HEK293 (cell line): ENCODE data around the gene MRM1.

Experiments
- CTCF ChIA-PET: fragments of 350-600 bp; formaldehyde crosslinking; extraction: SDS; loops from one replicate; lab custom pipeline; 2021; ENCODE audit warnings: antibody characterized with exemption; lab: Yijun Ruan, JAX
- POLR2A ChIA-PET: fragments of 300-600 bp; formaldehyde crosslinking; extraction: SDS; loops from one replicate; lab custom pipeline; 2020; ENCODE audit warnings: antibody characterized with exemption, inconsistent platforms; lab: Yijun Ruan, JAX
- H3K27ac ChIP-seq: fragments of 200-500 bp; sonication (Bioruptor generic); 2 replicates; pipeline ENCODE4 v1.5.1; 2014; ENCODE audit warnings: low read depth, low read length, control low read depth, inconsistent platforms; ENCODE audit errors: extremely low read depth
- H3K36me3 ChIP-seq, 2 experiments: fragments of 200-500 bp in 1 of 2; sonication (Bioruptor generic) in 1 of 2; 1 replicate in 1 of 2; 2 replicates in 1 of 2; pipeline ENCODE4 v1.5.1; 2014 to 2017; ENCODE audit warnings: inconsistent platforms in 2 of 2, low read length in 2 of 2; ENCODE audit not compliant: control insufficient read depth in 2 of 2, insufficient read depth in 1 of 2
- H3K4me1 ChIP-seq: fragments of 200-500 bp; sonication (Bioruptor generic); 2 replicates; pipeline ENCODE4 v1.5.1; 2014; ENCODE audit warnings: mild to moderate bottlenecking, low read length, inconsistent platforms; ENCODE audit not compliant: control insufficient read depth, insufficient read depth
- H3K4me3 ChIP-seq: 2 replicates; pipeline ENCODE4 v1.5.1; 2011; ENCODE audit warnings: low read depth, mild to moderate bottlenecking, control low read depth, low read length, moderate library complexity
- H3K9me3 ChIP-seq: fragments of 200-500 bp; sonication (Bioruptor generic); 2 replicates; pipeline ENCODE4 v1.5.1; 2014; ENCODE audit warnings: low read depth, low read length, inconsistent platforms; ENCODE audit not compliant: control insufficient read depth, insufficient read depth
- EGR2 ChIP-seq: fragments of 450-650 bp; formaldehyde crosslinking; IDR thresholded peaks from 2 replicates; pipeline ENCODE4 v1.5.1; 2016; ENCODE audit warnings: low read depth, missing biosample characterization, missing genetic modification characterization
- GLIS2 ChIP-seq: fragments of 450-650 bp; formaldehyde crosslinking; IDR thresholded peaks from 2 replicates; pipeline ENCODE4 v1.5.1; 2016; ENCODE audit warnings: missing biosample characterization, missing genetic modification characterization
- KLF7 ChIP-seq: fragments of 450-650 bp; formaldehyde crosslinking; IDR thresholded peaks from 2 replicates; pipeline ENCODE4 v1.5.1; 2016; ENCODE audit warnings: missing biosample characterization, missing genetic modification characterization, borderline replicate concordance
- MYNN ChIP-seq: fragments of 450-650 bp; formaldehyde crosslinking; IDR thresholded peaks from 2 replicates; pipeline ENCODE4 v1.5.1; 2016; ENCODE audit warnings: missing biosample characterization, missing genetic modification characterization, borderline replicate concordance
- OSR2 ChIP-seq: fragments of 450-650 bp; formaldehyde crosslinking; IDR thresholded peaks from 2 replicates; pipeline ENCODE4 v1.5.1; 2016; ENCODE audit warnings: missing biosample characterization, missing genetic modification characterization
- REPIN1 ChIP-seq: fragments of 450-650 bp; formaldehyde crosslinking; IDR thresholded peaks from 2 replicates; pipeline ENCODE4 v1.5.1; 2017; ENCODE audit warnings: missing biosample characterization, missing genetic modification characterization, low read depth
- SETDB1 ChIP-seq: IDR thresholded peaks from one replicate; pipeline ENCODE4 v1.6.1; 2017; ENCODE audit warnings: mild to moderate bottlenecking, low read length, moderate library complexity, mixed read lengths; ENCODE audit not compliant: insufficient read length
- SP3 ChIP-seq: fragments of 450-650 bp; formaldehyde crosslinking; IDR thresholded peaks from 2 replicates; pipeline ENCODE4 v1.5.1; 2016; ENCODE audit warnings: missing biosample characterization, missing genetic modification characterization
- WT1 ChIP-seq: fragments of 450-650 bp; formaldehyde crosslinking; IDR thresholded peaks from 2 replicates; pipeline ENCODE4 v1.5.1; 2016; ENCODE audit warnings: missing biosample characterization, missing genetic modification characterization
- ZIC2 ChIP-seq: fragments of 450-650 bp; formaldehyde crosslinking; IDR thresholded peaks from 2 replicates; pipeline ENCODE4 v1.5.1; 2016; ENCODE audit warnings: missing biosample characterization, missing genetic modification characterization
- ZNF114 ChIP-seq: fragments of 450-650 bp; formaldehyde crosslinking; IDR thresholded peaks from 2 replicates; pipeline ENCODE4 v1.5.0; 2017; ENCODE audit warnings: missing biosample characterization, missing genetic modification characterization
- ZNF169 ChIP-seq: fragments of 450-650 bp; formaldehyde crosslinking; IDR thresholded peaks from 2 replicates; pipeline ENCODE4 v1.5.1; 2016; ENCODE audit warnings: missing biosample characterization, missing genetic modification characterization
- ZNF2 ChIP-seq: fragments of 450-650 bp; formaldehyde crosslinking; IDR thresholded peaks from 2 replicates; pipeline ENCODE4 v1.5.1; 2016; ENCODE audit warnings: missing biosample characterization, missing genetic modification characterization
- ZNF214 ChIP-seq: fragments of 450-650 bp; formaldehyde crosslinking; IDR thresholded peaks from 2 replicates; pipeline ENCODE4 v1.5.1; 2017; ENCODE audit warnings: missing biosample characterization, mild to moderate bottlenecking, missing genetic modification characterization, borderline replicate concordance
- ZNF274 ChIP-seq, 2 experiments: fragments of 200-500 bp in 1 of 2; fragments of 450-650 bp in 1 of 2; sonication (Bioruptor generic) in 1 of 2; formaldehyde crosslinking in 1 of 2; IDR thresholded peaks; 2 replicates each; pipeline versions ENCODE4 v1.5.1 to v1.6.1; 2014 to 2016; ENCODE audit warnings: borderline replicate concordance in 1 of 2, inconsistent platforms in 1 of 2, low read length in 1 of 2, missing biosample characterization in 1 of 2, missing genetic modification characterization in 1 of 2
- ZNF311 ChIP-seq: fragments of 450-650 bp; formaldehyde crosslinking; IDR thresholded peaks from 2 replicates; pipeline ENCODE4 v1.5.1; 2017; ENCODE audit warnings: missing biosample characterization, missing genetic modification characterization, borderline replicate concordance
- ZNF350 ChIP-seq: fragments of 450-650 bp; formaldehyde crosslinking; IDR thresholded peaks from 2 replicates; pipeline ENCODE4 v1.5.0; 2017; ENCODE audit warnings: missing biosample characterization, mild to moderate bottlenecking, missing genetic modification characterization
- ZNF549 ChIP-seq: fragments of 450-650 bp; IDR thresholded peaks from 2 replicates; pipeline ENCODE4 v1.5.1; 2018; ENCODE audit warnings: missing biosample characterization, missing genetic modification characterization, mild to moderate bottlenecking, inconsistent platforms, moderate library complexity
- ZNF747 ChIP-seq: fragments of 450-650 bp; formaldehyde crosslinking; IDR thresholded peaks from 2 replicates; pipeline ENCODE4 v1.5.1; 2016; ENCODE audit warnings: missing biosample characterization, missing genetic modification characterization
- ZNF843 ChIP-seq: fragments of 450-650 bp; formaldehyde crosslinking; IDR thresholded peaks from 2 replicates; pipeline ENCODE4 v1.5.1; 2016; ENCODE audit warnings: missing biosample characterization, missing genetic modification characterization
- TF ChIP-seq, protein P1 (sequence below): fragments of 450-650 bp; formaldehyde crosslinking; IDR thresholded peaks from 2 replicates; pipeline ENCODE4 v1.5.1; 2016; ENCODE audit warnings: missing biosample characterization, missing genetic modification characterization
- TF ChIP-seq, protein P2 (sequence below): fragments of 450-650 bp; formaldehyde crosslinking; IDR thresholded peaks from 2 replicates; pipeline ENCODE4 v1.5.1; 2017; ENCODE audit warnings: missing biosample characterization, missing genetic modification characterization
- TF ChIP-seq, protein P3 (sequence below): sonication (generic); formaldehyde crosslinking; IDR thresholded peaks from 2 replicates; pipeline ENCODE4 v1.8.1; 2022; ENCODE audit warnings: mild to moderate bottlenecking, moderate library complexity, missing genetic modification reagents
- TF ChIP-seq, protein P4 (sequence below): fragments of 450-650 bp; formaldehyde crosslinking; IDR thresholded peaks from 2 replicates; pipeline ENCODE4 v1.5.1; 2016; ENCODE audit warnings: missing biosample characterization, missing genetic modification characterization
- TF ChIP-seq, protein P5 (sequence below): fragments of 450-650 bp; formaldehyde crosslinking; optimal IDR thresholded peaks from 2 replicates; pipeline ENCODE3; 2016; ENCODE audit warnings: missing biosample characterization, mild to moderate bottlenecking, missing genetic modification characterization

Gene MRM1

DNA sequence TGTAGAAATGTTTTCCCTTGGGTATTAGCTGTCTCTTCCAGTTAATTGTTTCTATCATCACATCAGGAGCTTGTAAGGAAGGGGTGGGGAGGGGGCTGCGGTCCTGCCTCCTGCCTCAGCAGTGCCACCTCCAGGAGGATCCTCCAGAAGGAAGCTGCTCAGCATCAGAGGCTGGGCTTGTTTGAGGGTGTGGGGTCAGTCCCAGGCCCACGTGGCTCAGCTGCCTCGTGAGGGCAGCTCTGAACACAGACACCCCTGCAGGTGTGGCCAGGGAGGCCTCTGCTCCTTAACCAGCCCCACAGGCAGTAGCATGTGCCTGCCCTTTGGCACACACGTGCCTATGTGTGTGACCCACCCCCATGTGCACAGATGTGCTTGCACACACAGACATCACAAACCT, 46.3 kb downstream of the MRM1 start (continued):
- TF ChIP-seq, protein P1, sequence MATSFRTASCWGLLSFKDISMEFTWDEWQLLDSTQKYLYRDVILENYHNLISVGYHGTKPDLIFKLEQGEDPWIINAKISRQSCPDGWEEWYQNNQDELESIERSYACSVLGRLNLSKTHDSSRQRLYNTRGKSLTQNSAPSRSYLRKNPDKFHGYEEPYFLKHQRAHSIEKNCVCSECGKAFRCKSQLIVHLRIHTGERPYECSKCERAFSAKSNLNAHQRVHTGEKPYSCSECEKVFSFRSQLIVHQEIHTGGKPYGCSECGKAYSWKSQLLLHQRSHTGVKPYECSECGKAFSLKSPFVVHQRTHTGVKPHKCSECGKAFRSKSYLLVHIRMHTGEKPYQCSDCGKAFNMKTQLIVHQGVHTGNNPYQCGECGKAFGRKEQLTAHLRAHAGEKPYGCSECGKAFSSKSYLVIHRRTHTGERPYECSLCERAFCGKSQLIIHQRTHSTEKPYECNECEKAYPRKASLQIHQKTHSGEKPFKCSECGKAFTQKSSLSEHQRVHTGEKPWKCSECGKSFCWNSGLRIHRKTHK (tag by site-specific recombination): no peak
- no peak for TF ChIP-seq EGR2 (tag by site-specific recombination)
- TF ChIP-seq ZNF350 (tag by site-specific recombination): no peak
- TF ChIP-seq ZNF169 (tag by site-specific recombination): no peak
- no peak for TF ChIP-seq ZNF311 (tag by site-specific recombination)
- no peak for TF ChIP-seq ZNF549 (tag by site-specific recombination)
- TF ChIP-seq SETDB1: no peak
- no peak for TF ChIP-seq ZNF747
- TF ChIP-seq, all 188 proteins: peak for 0

DNA sequence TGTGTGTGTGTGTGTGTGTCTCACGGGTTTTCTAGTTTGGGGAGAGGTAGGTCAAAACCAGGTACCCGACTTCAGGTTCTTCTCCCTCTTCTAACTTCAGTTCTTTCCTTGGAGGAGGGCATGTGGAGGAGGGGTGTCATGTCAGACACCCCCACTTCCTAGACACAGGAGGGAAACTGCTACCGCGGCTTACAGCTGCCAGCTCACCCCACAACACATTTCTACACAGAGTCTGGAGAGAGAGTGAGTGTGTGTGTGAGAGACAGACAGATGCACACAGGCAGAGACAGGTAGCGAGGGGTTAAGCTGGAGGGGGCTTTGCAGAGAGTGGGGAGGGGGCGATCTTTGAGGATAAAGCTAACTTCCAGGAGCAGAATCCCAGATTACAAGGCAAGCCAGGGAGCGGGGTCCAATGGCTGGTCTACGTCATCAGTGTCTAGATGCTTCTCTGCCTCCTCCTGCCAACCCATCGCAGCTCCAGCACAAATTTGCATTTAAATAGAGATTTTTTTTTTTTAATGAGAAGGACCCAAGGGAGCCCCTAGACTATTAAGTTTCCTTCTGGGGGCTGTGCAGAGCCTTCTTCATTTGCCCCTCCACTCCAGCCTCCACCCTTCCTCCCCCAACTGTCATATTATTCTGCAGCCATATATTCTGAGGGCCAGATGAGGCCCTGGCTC, 48.9 kb downstream of the MRM1 start:
- CTCF ChIA-PET: interaction anchor here (0.5 to 1.6 kb wide), 4 partner anchors 8 to 285 kb away, joined by 3 to 5 read pairs (median 4); no protein-coding TSS in a partner anchor
- TF ChIP-seq WT1 (tag by site-specific recombination) (no peak), KLF7 (no peak), ZNF114 (tag by site-specific recombination) (no peak)
- TF ChIP-seq, protein P2, sequence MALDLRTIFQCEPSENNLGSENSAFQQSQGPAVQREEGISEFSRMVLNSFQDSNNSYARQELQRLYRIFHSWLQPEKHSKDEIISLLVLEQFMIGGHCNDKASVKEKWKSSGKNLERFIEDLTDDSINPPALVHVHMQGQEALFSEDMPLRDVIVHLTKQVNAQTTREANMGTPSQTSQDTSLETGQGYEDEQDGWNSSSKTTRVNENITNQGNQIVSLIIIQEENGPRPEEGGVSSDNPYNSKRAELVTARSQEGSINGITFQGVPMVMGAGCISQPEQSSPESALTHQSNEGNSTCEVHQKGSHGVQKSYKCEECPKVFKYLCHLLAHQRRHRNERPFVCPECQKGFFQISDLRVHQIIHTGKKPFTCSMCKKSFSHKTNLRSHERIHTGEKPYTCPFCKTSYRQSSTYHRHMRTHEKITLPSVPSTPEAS (tag by site-specific recombination): 0 out of 2 replicates have a peak, but pooled peaks have one; percentile 41
- TF ChIP-seq, protein P3, sequence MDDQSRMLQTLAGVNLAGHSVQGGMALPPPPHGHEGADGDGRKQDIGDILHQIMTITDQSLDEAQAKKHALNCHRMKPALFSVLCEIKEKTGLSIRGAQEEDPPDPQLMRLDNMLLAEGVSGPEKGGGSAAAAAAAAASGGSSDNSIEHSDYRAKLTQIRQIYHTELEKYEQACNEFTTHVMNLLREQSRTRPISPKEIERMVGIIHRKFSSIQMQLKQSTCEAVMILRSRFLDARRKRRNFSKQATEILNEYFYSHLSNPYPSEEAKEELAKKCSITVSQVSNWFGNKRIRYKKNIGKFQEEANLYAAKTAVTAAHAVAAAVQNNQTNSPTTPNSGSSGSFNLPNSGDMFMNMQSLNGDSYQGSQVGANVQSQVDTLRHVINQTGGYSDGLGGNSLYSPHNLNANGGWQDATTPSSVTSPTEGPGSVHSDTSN: no peak
- TF ChIP-seq, all 188 proteins: peak for 1

DNA sequence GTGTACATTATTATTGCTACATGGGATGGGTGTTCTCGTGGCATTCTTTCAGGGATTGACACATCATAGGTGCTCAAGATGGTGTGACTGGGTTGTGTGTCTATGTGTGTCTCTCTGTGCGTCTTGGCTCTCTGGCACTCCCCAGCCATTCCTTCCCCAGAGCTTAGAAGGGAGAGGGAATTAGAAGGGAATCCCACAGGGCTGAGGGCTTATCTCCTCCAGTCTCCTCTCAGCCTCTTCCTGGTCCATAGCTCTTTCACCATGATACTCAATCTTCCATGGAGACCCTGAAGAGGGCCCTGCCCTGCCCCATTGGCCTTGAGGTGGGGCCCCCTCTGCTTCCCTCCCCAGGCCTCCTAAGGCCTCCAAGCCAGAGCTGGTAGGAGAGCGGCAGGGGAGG, 52.0 kb downstream of the MRM1 start:
- no peak overlapping the region for H3K4me3 ChIP-seq
- H3K27ac ChIP-seq: no peak overlapping the region
- CTCF ChIA-PET: interaction anchor here (0.6 to 0.9 kb wide), 2 partner anchors 10 to 687 kb away, joined by 3 to 4 read pairs; no protein-coding TSS in a partner anchor
- H3K4me1 ChIP-seq: 0 out of 2 replicates have a peak, but pooled peaks cover 2% of the 10 kb centered on the region
- H3K9me3 ChIP-seq: no peaks in the 10 kb centered on the region
- H3K36me3 ChIP-seq: no peaks in the 10 kb centered on the region
- POLR2A ChIA-PET: no interaction called here
- TF ChIP-seq, protein P4, sequence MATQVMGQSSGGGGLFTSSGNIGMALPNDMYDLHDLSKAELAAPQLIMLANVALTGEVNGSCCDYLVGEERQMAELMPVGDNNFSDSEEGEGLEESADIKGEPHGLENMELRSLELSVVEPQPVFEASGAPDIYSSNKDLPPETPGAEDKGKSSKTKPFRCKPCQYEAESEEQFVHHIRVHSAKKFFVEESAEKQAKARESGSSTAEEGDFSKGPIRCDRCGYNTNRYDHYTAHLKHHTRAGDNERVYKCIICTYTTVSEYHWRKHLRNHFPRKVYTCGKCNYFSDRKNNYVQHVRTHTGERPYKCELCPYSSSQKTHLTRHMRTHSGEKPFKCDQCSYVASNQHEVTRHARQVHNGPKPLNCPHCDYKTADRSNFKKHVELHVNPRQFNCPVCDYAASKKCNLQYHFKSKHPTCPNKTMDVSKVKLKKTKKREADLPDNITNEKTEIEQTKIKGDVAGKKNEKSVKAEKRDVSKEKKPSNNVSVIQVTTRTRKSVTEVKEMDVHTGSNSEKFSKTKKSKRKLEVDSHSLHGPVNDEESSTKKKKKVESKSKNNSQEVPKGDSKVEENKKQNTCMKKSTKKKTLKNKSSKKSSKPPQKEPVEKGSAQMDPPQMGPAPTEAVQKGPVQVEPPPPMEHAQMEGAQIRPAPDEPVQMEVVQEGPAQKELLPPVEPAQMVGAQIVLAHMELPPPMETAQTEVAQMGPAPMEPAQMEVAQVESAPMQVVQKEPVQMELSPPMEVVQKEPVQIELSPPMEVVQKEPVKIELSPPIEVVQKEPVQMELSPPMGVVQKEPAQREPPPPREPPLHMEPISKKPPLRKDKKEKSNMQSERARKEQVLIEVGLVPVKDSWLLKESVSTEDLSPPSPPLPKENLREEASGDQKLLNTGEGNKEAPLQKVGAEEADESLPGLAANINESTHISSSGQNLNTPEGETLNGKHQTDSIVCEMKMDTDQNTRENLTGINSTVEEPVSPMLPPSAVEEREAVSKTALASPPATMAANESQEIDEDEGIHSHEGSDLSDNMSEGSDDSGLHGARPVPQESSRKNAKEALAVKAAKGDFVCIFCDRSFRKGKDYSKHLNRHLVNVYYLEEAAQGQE (tag by site-specific recombination): no peak
- no peak for TF ChIP-seq MYNN (tag by site-specific recombination)
- no peak for TF ChIP-seq GLIS2 (tag by site-specific recombination)
- TF ChIP-seq ZNF843 (tag by site-specific recombination): no peak
- no peak for TF ChIP-seq ZNF2 (tag by site-specific recombination)
- TF ChIP-seq OSR2: no peak
- TF ChIP-seq ZIC2 (tag by site-specific recombination): no peak
- TF ChIP-seq, protein P5, sequence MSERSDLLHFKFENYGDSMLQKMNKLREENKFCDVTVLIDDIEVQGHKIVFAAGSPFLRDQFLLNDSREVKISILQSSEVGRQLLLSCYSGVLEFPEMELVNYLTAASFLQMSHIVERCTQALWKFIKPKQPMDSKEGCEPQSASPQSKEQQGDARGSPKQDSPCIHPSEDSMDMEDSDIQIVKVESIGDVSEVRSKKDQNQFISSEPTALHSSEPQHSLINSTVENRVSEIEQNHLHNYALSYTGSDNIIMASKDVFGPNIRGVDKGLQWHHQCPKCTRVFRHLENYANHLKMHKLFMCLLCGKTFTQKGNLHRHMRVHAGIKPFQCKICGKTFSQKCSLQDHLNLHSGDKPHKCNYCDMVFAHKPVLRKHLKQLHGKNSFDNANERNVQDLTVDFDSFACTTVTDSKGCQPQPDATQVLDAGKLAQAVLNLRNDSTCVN (tag by site-specific recombination): no peak
- no peak for TF ChIP-seq REPIN1 (tag by site-specific recombination)
- no peak for TF ChIP-seq SP3 (tag by site-specific recombination)
- no peak for TF ChIP-seq ZNF214 (tag by site-specific recombination)
- no peak for TF ChIP-seq ZNF274 (IDR thresholded peaks at IDR 0.05; ENCODE audit: low read length)
- no peak for TF ChIP-seq ZNF274 (tag by site-specific recombination; IDR thresholded peaks at IDR 0.05; ENCODE audit: borderline replicate concordance)

More for the DNA sequence above, 48.9 kb downstream of the MRM1 start:
- Histone ChIP-seq H3K4me3 (no peak overlapping the region), H3K36me3 (no peaks in the 10 kb centered on the region), H3K9me3 (no peaks in the 10 kb centered on the region), H3K27ac (no peak overlapping the region), H3K4me1 (no peaks in the 10 kb centered on the region)
- POLR2A ChIA-PET: interaction anchor here (1.3 kb wide), 1 partner anchor 286 kb away, joined by 3 read pairs; no protein-coding TSS in a partner anchor
